ENCODE measurements around the gene OLFML2A.

DNA sequence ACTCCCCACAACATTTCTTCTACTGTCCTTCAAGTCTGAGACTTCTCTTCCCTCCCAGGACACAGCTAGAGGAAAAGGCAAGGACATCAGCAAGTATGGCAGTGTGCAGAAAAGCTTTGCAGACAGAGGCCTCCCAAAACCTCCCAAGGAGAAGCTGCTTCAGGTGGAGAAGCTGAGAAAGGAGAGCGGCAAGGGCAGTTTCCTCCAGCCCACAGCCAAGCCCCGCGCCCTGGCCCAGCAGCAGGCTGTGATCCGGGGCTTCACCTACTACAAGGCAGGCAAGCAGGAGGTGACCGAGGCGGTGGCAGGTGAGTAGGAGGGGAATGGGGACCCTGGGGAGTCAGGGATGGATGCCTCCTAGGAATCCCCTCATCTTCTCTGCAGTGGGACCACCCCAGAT is 24.4 kb downstream of the OLFML2A start:
- TF ChIP-seq, protein P1, sequence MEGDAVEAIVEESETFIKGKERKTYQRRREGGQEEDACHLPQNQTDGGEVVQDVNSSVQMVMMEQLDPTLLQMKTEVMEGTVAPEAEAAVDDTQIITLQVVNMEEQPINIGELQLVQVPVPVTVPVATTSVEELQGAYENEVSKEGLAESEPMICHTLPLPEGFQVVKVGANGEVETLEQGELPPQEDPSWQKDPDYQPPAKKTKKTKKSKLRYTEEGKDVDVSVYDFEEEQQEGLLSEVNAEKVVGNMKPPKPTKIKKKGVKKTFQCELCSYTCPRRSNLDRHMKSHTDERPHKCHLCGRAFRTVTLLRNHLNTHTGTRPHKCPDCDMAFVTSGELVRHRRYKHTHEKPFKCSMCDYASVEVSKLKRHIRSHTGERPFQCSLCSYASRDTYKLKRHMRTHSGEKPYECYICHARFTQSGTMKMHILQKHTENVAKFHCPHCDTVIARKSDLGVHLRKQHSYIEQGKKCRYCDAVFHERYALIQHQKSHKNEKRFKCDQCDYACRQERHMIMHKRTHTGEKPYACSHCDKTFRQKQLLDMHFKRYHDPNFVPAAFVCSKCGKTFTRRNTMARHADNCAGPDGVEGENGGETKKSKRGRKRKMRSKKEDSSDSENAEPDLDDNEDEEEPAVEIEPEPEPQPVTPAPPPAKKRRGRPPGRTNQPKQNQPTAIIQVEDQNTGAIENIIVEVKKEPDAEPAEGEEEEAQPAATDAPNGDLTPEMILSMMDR (conservative IDR thresholded peaks at IDR 0.05 in 1 of 2, IDR thresholded peaks at IDR 0.05 in 1 of 2; ENCODE audit: low read depth in 1 of 2, low read length in 2 of 2) = no peak
- no peak for TF ChIP-seq EZH2 (IDR thresholded peaks at IDR 0.05; ENCODE audit: low read length, missing control alignments)

All from fibroblast of lung (primary cell).